ENCODE results near the gene ANKRD6.

GRCh38 chr6:89495961-89496535 is 63.1 kb downstream of the ANKRD6 start:
- no peak for TF ChIP-seq EZH2 (IDR thresholded peaks at IDR 0.05; ENCODE audit: borderline replicate concordance, low read depth, low read length, poor library complexity, severe bottlenecking)
- TF ChIP-seq CTCF (conservative IDR thresholded peaks at IDR 0.05; ENCODE audit: low read depth, low read length) = no peak

Measured in A673 (cell line).